HFF-Myc (cell line): Measurements from ENCODE around the gene ABCA1.

ENCODE experiments used
- DNase-seq: peaks from one replicate; pipeline ENCODE4 v3.0.0-alpha.2; 2011; ENCODE audit warnings: low read depth; ENCODE audit errors: extremely low read depth
- H3K4me3 ChIP-seq: replicated peaks from 2 replicates; pipeline ENCODE4 v1.5.1; 2011; ENCODE audit warnings: low read depth, mild to moderate bottlenecking, control low read depth, low read length
- CTCF ChIP-seq: IDR thresholded peaks from 2 replicates; pipeline ENCODE4 v1.5.1; 2012; ENCODE audit warnings: mild to moderate bottlenecking, low read depth, low read length, control low read depth; ENCODE audit errors: missing control alignments

Gene ABCA1

DNA sequence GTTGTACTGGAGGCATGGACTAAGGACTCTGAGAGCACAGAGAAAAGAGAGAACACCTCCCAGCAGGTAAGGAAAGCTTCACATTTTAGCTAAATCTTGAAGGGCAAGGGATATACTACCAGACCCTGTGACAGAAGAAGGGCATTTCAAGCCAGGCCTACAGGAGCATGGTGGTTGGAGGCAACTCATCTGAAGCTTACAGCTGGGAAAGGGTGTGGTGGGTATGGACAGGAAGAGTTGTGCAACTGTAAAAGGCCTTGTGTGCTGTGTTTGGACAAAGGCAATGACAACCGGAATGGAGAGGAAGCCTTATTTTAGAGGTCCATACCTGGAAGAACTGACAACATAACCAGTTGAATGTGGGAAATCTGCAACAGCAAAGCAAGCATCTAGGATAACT, 132.9 kb downstream of the ABCA1 start:
- TF ChIP-seq CTCF = no peak
- no peak for DNase-seq
- no peak overlapping the region for H3K4me3 ChIP-seq

DNA sequence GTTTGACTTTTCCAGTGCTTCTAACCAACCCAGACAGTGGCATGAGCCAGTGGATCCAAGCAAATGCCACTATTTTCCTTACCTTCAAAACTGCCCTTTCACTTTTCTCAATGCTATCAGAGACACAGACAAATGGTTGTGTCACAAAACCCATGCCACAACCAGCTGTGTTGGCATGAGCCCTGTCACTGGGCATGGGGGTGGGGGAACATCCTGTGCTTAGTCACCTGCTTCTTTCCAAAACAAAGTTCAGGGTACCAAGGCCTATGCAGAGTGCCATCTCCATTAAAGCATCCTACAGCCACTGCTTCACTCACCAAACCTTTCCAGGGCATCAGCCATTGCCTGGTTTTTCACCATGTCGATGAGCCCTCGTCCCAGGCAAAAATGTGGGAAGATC, 133.9 kb downstream of the ABCA1 start:
- H3K4me3 ChIP-seq = no peak overlapping the region
- no peak for DNase-seq
- no peak for TF ChIP-seq CTCF

GRCh38 chr9:104788251-104788650, 139.7 kb downstream of the ABCA1 start:
- DNase-seq = no peak
- H3K4me3 ChIP-seq = no peak overlapping the region
- no peak for TF ChIP-seq CTCF

DNA sequence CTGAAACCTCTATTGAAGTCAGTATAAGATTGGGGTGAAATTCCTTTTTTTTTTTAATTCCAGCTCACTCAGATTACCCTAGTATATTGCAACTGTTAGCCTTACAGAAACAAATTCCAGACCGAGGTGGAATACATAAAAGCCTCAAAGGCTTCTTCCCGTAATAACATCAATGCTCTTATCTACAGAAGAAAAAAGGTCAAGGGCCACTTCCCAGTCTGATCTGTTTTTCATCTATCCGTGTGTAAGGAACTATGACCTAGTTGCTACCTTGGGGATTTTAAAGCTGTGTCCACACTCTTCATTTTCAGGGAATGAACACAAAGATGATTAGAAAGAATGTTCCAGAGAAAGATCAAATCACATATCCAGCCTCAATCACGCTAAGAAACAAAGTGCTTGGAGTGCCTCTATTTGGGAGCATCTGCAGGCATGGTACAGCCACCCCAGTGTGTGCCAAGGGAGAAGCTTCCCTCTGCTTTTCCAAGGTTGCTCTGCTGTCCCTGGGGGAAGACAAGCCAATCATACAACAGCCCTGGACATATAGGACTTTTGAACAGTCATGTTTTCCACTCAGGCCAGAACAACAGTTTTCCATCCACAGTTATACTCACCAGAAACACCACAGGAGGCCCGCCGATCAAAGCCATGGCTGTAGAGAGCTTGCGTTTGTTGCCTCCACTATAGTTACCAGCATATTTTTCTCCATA, 140.5 kb downstream of the ABCA1 start:
- TF ChIP-seq CTCF = no peak
- no peak overlapping the region for H3K4me3 ChIP-seq
- DNase-seq = no peak

DNA sequence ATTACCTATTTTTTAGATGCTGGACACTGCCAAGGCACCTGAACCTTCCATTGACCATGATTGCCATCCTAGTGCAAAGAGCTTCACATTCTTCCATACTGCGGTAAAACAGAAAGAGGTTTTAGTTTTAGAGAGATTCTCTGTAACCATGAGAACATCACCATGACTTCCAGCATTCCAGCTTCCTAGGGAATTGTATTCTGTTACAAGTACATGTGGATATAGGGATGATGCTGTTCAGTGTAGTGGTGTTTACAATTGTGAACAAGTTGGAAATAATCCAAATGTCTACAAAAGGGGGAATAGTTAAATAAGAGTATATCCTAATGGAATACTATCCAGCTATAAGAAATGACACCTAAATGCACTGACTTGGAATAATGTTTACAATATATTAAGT, 141.7 kb downstream of the ABCA1 start:
- no peak for TF ChIP-seq CTCF
- no peak overlapping the region for H3K4me3 ChIP-seq
- no peak for DNase-seq

GRCh38 chr9:104784098-104784497, 143.9 kb downstream of the ABCA1 start:
- no peak for DNase-seq
- no peak for TF ChIP-seq CTCF
- H3K4me3 ChIP-seq = no peak overlapping the region

DNA sequence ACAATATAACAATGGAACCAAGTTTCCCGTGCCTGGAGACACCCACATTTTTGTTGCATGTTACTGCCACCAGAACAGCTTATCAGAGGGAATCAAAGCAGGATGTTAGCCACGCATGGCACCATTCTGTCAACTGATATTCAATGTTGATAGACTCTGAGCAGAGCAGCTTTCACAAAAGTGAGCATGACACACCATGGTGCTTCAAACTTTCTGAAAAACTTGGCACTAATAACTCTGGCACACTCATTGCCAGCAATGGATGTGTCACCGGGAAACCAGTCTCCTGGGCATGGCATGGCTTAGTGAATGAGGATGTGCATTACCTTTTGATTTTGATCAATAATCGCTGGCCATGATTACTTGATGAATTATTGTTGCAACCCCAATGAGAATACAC, 144.4 kb downstream of the ABCA1 start:
- no peak for DNase-seq
- H3K4me3 ChIP-seq = no peak overlapping the region
- TF ChIP-seq CTCF = no peak
